WTC11 (cell line): ENCODE measurements around the gene MEX3D. TPM values are rescaled to one million over a fixed set of nuclear protein-coding genes. Genes with fewer than 3 reads are reported as not detected.
A peak's percentile ranks its signal among the peaks of the same experiment; 100 is the strongest.

Source experiments
- ATAC-seq: fragments of 200-7000 bp; cut with Tn5 transposase; 2 replicates; pipeline ENCODE4 v1.10.0; 2021; ENCODE audit warnings: mild to moderate bottlenecking, moderate library complexity
- CTCF ChIA-PET: fragments of 300-600 bp; sonication (Branson Sonifier 250); formaldehyde crosslinking; loops from one replicate; lab custom pipeline; 2021; ENCODE audit warnings: antibody characterized with exemption; lab: Charles Lee
- POLR2A ChIA-PET: fragments of 350-600 bp; sonication (Branson Sonifier 250); formaldehyde crosslinking; loops from one replicate; lab custom pipeline; 2021; ENCODE audit warnings: antibody characterized with exemption; lab: Charles Lee
- DNase-seq: peaks from one replicate; pipeline ENCODE4 v3.0.0; 2021; ENCODE audit warnings: low spot score
- H3K27ac Mint-ChIP-seq: 2 replicates; pipeline ENCODE4 v1.8.0; 2021; ENCODE audit warnings: mixed read lengths
- H3K27me3 Mint-ChIP-seq: 2 replicates; pipeline ENCODE4 v1.8.0; 2021; ENCODE audit warnings: low read depth, mild to moderate bottlenecking, moderate library complexity, mixed read lengths
- H3K36me3 Mint-ChIP-seq: 2 replicates; pipeline ENCODE4 v1.8.0; 2021; ENCODE audit warnings: mixed read lengths
- H3K4me1 Mint-ChIP-seq: 2 replicates; pipeline ENCODE4 v1.8.0; 2022; ENCODE audit warnings: mixed read lengths
- H3K4me3 Mint-ChIP-seq: 2 replicates; pipeline ENCODE4 v1.8.0; 2021; ENCODE audit warnings: mild to moderate bottlenecking, moderate library complexity, mixed read lengths
- H3K9me3 Mint-ChIP-seq: 2 replicates; pipeline ENCODE4 v1.8.0; 2021; ENCODE audit warnings: mixed read lengths
- AFF4 ChIP-seq: sonication (generic); formaldehyde crosslinking; IDR thresholded peaks from 2 replicates; pipeline ENCODE4 v1.8.1; 2023; ENCODE audit warnings: mild to moderate bottlenecking, missing genetic modification reagents, borderline replicate concordance
- ATF2 ChIP-seq: sonication (generic); formaldehyde crosslinking; IDR thresholded peaks from 2 replicates; pipeline ENCODE4 v1.8.1; 2022; ENCODE audit warnings: low read depth, missing genetic modification reagents, borderline replicate concordance
- CTCF ChIP-seq: fragments of 200-600 bp; IDR thresholded peaks from 2 replicates; pipeline ENCODE4 v1.8.0; 2022; ENCODE audit warnings: antibody characterized with exemption
- ELF4 ChIP-seq: sonication (generic); formaldehyde crosslinking; IDR thresholded peaks from 2 replicates; pipeline ENCODE4 v1.8.1; 2022; ENCODE audit warnings: low read depth, mild to moderate bottlenecking, moderate library complexity, missing genetic modification reagents
- FOXK1 ChIP-seq: sonication (generic); formaldehyde crosslinking; IDR thresholded peaks from 2 replicates; pipeline ENCODE4 v1.8.0; 2022; ENCODE audit warnings: mild to moderate bottlenecking, moderate library complexity, missing genetic modification reagents
- FOXP1 ChIP-seq: sonication (generic); formaldehyde crosslinking; IDR thresholded peaks from 2 replicates; pipeline ENCODE4 v1.8.0; 2022; ENCODE audit warnings: missing genetic modification reagents, mild to moderate bottlenecking, moderate library complexity, borderline replicate concordance
- GRHL2 ChIP-seq: fragments of 250-450 bp; sonication (Bioruptor Pico); IDR thresholded peaks from 2 replicates; pipeline ENCODE4 v1.8.0; 2022; ENCODE audit warnings: mild to moderate bottlenecking, moderate library complexity; ENCODE audit not compliant: insufficient replicate concordance, severe bottlenecking
- GTF2I ChIP-seq: fragments of 250-450 bp; sonication (Bioruptor Pico); conservative IDR thresholded peaks from 2 replicates; pipeline ENCODE4 v1.4.0; 2021; ENCODE audit warnings: mild to moderate bottlenecking
- HMGA2 ChIP-seq: fragments of 250-450 bp; sonication (Bioruptor Pico); IDR thresholded peaks from 2 replicates; pipeline ENCODE4 v1.4.0; 2021; ENCODE audit warnings: mild to moderate bottlenecking, moderate library complexity
- OVOL2 ChIP-seq: fragments of 250-450 bp; sonication (Bioruptor Pico); IDR thresholded peaks from 2 replicates; pipeline ENCODE4 v1.9.0; 2021; ENCODE audit warnings: mild to moderate bottlenecking, borderline replicate concordance
- TCF7 ChIP-seq: sonication (generic); formaldehyde crosslinking; IDR thresholded peaks from 2 replicates; pipeline ENCODE4 v1.8.0; 2022; ENCODE audit warnings: mild to moderate bottlenecking, low read depth, missing genetic modification reagents, moderate library complexity
- USF1 ChIP-seq: sonication (generic); formaldehyde crosslinking; IDR thresholded peaks from 2 replicates; pipeline ENCODE4 v1.8.0; 2022; ENCODE audit warnings: mild to moderate bottlenecking, missing genetic modification reagents
- ZNF219 ChIP-seq: sonication (generic); formaldehyde crosslinking; IDR thresholded peaks from 2 replicates; pipeline ENCODE4 v1.8.0; 2023; ENCODE audit warnings: missing genetic modification reagents, mild to moderate bottlenecking, borderline replicate concordance
- ZNF396 ChIP-seq: fragments of 250-450 bp; sonication (Bioruptor Pico); IDR thresholded peaks from 2 replicates; pipeline ENCODE4 v1.8.0; 2021; ENCODE audit warnings: mild to moderate bottlenecking, moderate library complexity, borderline replicate concordance
- ZNF416 ChIP-seq: fragments of 250-450 bp; sonication (Bioruptor Pico); IDR thresholded peaks from 2 replicates; pipeline ENCODE4 v1.9.0; 2021; ENCODE audit warnings: mild to moderate bottlenecking, inconsistent platforms
- total RNA-seq: library from RNA; stranded (reverse); gene quantifications from 3 replicates; pipeline ENCODE4 v1.2.3, GENCODE V29; 2021
- TF ChIP-seq, protein P1 (sequence below): sonication (generic); formaldehyde crosslinking; IDR thresholded peaks from 2 replicates; pipeline ENCODE4 v1.8.1; 2023; ENCODE audit warnings: mild to moderate bottlenecking, missing genetic modification reagents, moderate library complexity
- TF ChIP-seq, protein P2 (sequence below): sonication (generic); formaldehyde crosslinking; IDR thresholded peaks from 2 replicates; pipeline ENCODE4 v1.8.0; 2023; ENCODE audit warnings: missing genetic modification reagents, mild to moderate bottlenecking, borderline replicate concordance

Gene MEX3D
- total RNA-seq, 1 experiment from 2014 or later = 69.5 TPM

GRCh38 chr19:1516395-1516753, 51.8 kb downstream of the MEX3D start:
- Mint-ChIP-seq H3K4me3 (no peak overlapping the region), H3K4me1 (no peaks in the 10 kb centered on the region), H3K9me3 (peaks cover 14% of the 10 kb centered on the region), H3K27ac (no peak overlapping the region), H3K27me3 (peaks cover 27% of the 10 kb centered on the region), H3K36me3 (no peaks in the 10 kb centered on the region)
- CTCF ChIA-PET = no interaction called here
- POLR2A ChIA-PET = no interaction called here
- TF ChIP-seq FOXP1 (CRISPR knock-in tag) (no peak), CTCF (no peak), AFF4 (CRISPR knock-in tag) (no peak), USF1 (peak; percentile 57; the same call in 1 of the 2 replicates), ELF4 (CRISPR knock-in tag) (no peak)
- TF ChIP-seq, protein P1, sequence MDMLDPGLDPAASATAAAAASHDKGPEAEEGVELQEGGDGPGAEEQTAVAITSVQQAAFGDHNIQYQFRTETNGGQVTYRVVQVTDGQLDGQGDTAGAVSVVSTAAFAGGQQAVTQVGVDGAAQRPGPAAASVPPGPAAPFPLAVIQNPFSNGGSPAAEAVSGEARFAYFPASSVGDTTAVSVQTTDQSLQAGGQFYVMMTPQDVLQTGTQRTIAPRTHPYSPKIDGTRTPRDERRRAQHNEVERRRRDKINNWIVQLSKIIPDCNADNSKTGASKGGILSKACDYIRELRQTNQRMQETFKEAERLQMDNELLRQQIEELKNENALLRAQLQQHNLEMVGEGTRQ (CRISPR knock-in tag) = peak; percentile 77
- DNase-seq (no peak), ATAC-seq (no peak; the same call in 1 of the 2 replicates)

DNA sequence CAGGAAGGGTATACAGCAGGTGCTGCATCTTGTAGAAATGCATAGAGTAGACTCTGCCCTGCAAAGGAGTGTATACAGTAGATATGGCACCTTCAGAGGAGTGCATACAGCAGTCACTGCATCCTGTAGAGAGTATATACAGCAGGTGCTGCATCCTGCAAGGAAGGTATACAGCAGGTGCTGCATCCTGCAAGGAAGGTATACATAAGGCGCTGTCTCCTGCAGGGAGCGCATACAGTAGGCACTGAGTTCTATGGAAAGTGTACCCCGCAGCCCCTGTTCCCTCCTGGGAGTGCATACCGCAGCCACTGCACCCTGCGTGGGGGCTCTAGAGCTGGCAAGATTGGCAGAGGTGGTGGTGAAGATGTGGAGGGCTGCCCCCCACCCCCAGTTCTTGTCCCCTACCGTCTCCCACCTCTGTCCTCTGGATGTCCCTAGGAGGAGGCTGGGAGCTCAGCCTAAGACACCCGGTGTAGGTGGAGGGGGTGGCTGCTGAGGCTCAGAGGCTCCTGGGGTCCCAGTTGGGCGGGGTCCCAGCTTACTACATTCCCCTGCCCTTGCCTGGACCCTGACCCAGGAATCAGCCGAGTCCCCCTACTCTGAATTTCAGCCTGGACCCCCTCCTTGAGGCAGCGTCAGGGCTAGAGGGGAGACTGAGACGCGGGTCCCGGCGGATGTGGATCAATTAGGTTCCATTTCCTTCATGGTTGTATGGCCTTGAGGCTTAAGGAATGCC, 53.0 kb downstream of the MEX3D start:
- CTCF ChIA-PET = interaction anchor here (0.7 to 1.8 kb wide), 6 partner anchors 8 to 323 kb away, joined by 3 to 8 read pairs (median 4); partner anchors contain the start of gene PLK5
- H3K4me3 Mint-ChIP-seq = no peak overlapping the region
- no peaks in the 10 kb centered on the region for H3K36me3 Mint-ChIP-seq
- H3K9me3 Mint-ChIP-seq = peaks cover 14% of the 10 kb centered on the region
- TF ChIP-seq TCF7 (CRISPR knock-in tag) (no peak), FOXP1 (CRISPR knock-in tag) (no peak), GRHL2 (CRISPR knock-in tag) (no peak)
- H3K4me1 Mint-ChIP-seq = no peaks in the 10 kb centered on the region
- DNase-seq (no peak), ATAC-seq (no peak)
- no peak overlapping the region for H3K27ac Mint-ChIP-seq
- POLR2A ChIA-PET = interaction anchor here (0.6 kb wide), 1 partner anchor 23 kb away, joined by 10 read pairs; no protein-coding TSS in a partner anchor
- H3K27me3 Mint-ChIP-seq = peaks cover 36% of the 10 kb centered on the region

- Mint-ChIP-seq H3K4me3 (peak overlapping the region; percentile 36; the same call in 1 of the 2 replicates), H3K27me3 (peaks cover 43% of the 10 kb centered on the region)
- DNase-seq = no peak
- TF ChIP-seq FOXK1 (no peak), HMGA2 (CRISPR knock-in tag) (no peak), ZNF416 (CRISPR knock-in tag) (no peak), ZNF396 (CRISPR knock-in tag) (no peak), ATF2 (CRISPR knock-in tag) (no peak), ZNF219 (no peak), OVOL2 (no peak), GTF2I (CRISPR knock-in tag) (no peak)
- TF ChIP-seq, protein P2, sequence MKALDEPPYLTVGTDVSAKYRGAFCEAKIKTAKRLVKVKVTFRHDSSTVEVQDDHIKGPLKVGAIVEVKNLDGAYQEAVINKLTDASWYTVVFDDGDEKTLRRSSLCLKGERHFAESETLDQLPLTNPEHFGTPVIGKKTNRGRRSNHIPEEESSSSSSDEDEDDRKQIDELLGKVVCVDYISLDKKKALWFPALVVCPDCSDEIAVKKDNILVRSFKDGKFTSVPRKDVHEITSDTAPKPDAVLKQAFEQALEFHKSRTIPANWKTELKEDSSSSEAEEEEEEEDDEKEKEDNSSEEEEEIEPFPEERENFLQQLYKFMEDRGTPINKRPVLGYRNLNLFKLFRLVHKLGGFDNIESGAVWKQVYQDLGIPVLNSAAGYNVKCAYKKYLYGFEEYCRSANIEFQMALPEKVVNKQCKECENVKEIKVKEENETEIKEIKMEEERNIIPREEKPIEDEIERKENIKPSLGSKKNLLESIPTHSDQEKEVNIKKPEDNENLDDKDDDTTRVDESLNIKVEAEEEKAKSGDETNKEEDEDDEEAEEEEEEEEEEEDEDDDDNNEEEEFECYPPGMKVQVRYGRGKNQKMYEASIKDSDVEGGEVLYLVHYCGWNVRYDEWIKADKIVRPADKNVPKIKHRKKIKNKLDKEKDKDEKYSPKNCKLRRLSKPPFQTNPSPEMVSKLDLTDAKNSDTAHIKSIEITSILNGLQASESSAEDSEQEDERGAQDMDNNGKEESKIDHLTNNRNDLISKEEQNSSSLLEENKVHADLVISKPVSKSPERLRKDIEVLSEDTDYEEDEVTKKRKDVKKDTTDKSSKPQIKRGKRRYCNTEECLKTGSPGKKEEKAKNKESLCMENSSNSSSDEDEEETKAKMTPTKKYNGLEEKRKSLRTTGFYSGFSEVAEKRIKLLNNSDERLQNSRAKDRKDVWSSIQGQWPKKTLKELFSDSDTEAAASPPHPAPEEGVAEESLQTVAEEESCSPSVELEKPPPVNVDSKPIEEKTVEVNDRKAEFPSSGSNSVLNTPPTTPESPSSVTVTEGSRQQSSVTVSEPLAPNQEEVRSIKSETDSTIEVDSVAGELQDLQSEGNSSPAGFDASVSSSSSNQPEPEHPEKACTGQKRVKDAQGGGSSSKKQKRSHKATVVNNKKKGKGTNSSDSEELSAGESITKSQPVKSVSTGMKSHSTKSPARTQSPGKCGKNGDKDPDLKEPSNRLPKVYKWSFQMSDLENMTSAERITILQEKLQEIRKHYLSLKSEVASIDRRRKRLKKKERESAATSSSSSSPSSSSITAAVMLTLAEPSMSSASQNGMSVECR (CRISPR knock-in tag) = no peak
Measured at GRCh38 chr19:1514295-1514661, 53.8 kb downstream of the MEX3D start.

More at GRCh38 chr19:1514295-1514661, 53.8 kb downstream of the MEX3D start:
- Mint-ChIP-seq H3K36me3 (no peaks in the 10 kb centered on the region), H3K27ac (no peak overlapping the region), H3K4me1 (no peaks in the 10 kb centered on the region), H3K9me3 (peaks cover 14% of the 10 kb centered on the region)
- POLR2A ChIA-PET = no interaction called here
- CTCF ChIA-PET = interaction anchor here (0.7 to 1.8 kb wide), 7 partner anchors 9 to 1099 kb away, joined by 3 to 8 read pairs (median 4); partner anchors contain the start of gene PLK5
- no peak for ATAC-seq
